H9 (cell line): ENCODE measurements around the gene GPR141. TPM values are rescaled to one million over a fixed set of nuclear protein-coding genes. Genes with fewer than 3 reads are reported as not detected.

ENCODE experiments used
- DNase-seq: peaks from one replicate; pipeline ENCODE4 v3.0.0-alpha.2; 2017
- H2AFZ ChIP-seq: one replicate; pipeline ENCODE4 v1.6.1; 2013; ENCODE audit warnings: mild to moderate bottlenecking, low read length, control low read depth, moderate library complexity
- H2AK5ac ChIP-seq: 2 replicates; pipeline ENCODE4 v1.6.1; 2013; ENCODE audit warnings: low read length, control low read depth, mixed read lengths; ENCODE audit not compliant: insufficient read length
- H2BK120ac ChIP-seq: one replicate; pipeline ENCODE4 v1.6.1; 2013; ENCODE audit warnings: low read depth, mild to moderate bottlenecking, low read length, control low read depth, inconsistent platforms; ENCODE audit not compliant: poor library complexity, severe bottlenecking
- H2BK12ac ChIP-seq: 2 replicates; pipeline ENCODE4 v1.6.1; 2013; ENCODE audit warnings: low read length, control low read depth, mixed read lengths, low read depth; ENCODE audit not compliant: insufficient read length
- H2BK15ac ChIP-seq: 2 replicates; pipeline ENCODE4 v1.6.1; 2013; ENCODE audit warnings: low read depth, low read length, control low read depth
- H2BK20ac ChIP-seq: one replicate; pipeline ENCODE4 v1.6.1; 2013; ENCODE audit warnings: low read depth, mild to moderate bottlenecking, low read length, control low read depth, inconsistent platforms; ENCODE audit not compliant: poor library complexity, severe bottlenecking
- H2BK5ac ChIP-seq: 2 replicates; pipeline ENCODE4 v1.6.1; 2013; ENCODE audit warnings: low read length, control low read depth, mixed read lengths; ENCODE audit not compliant: insufficient read length
- H3K14ac ChIP-seq: 2 replicates; pipeline ENCODE4 v1.6.1; 2013; ENCODE audit warnings: low read length, control low read depth; ENCODE audit not compliant: insufficient read depth
- H3K18ac ChIP-seq: 2 replicates; pipeline ENCODE4 v1.6.1; 2013; ENCODE audit warnings: low read depth, mild to moderate bottlenecking, mixed read lengths, low read length, control low read depth; ENCODE audit not compliant: insufficient read length
- H3K23ac ChIP-seq: 2 replicates; pipeline ENCODE4 v1.6.1; 2013; ENCODE audit warnings: low read length, control low read depth, mixed read lengths, low read depth; ENCODE audit not compliant: insufficient read length
- H3K23me2 ChIP-seq: 2 replicates; pipeline ENCODE4 v1.6.1; 2013; ENCODE audit warnings: low read depth, mild to moderate bottlenecking, mixed read lengths, low read length, control low read depth; ENCODE audit not compliant: insufficient read length, poor library complexity, severe bottlenecking
- H3K27ac ChIP-seq: 2 replicates; pipeline ENCODE4 v1.5.1; 2013; ENCODE audit warnings: low read length, control low read depth, mixed read lengths, low read depth; ENCODE audit not compliant: insufficient read length
- H3K27me3 ChIP-seq: 2 replicates; pipeline ENCODE4 v1.6.1; 2013; ENCODE audit warnings: low read length, control low read depth, inconsistent platforms; ENCODE audit not compliant: insufficient read depth
- H3K4ac ChIP-seq: 2 replicates; pipeline ENCODE4 v1.6.1; 2013; ENCODE audit warnings: low read depth, mild to moderate bottlenecking, control low read depth, inconsistent platforms, low read length, moderate library complexity
- H3K4me1 ChIP-seq: 2 replicates; pipeline ENCODE4 v1.6.1; 2013; ENCODE audit warnings: low read length, control low read depth, inconsistent platforms; ENCODE audit not compliant: insufficient read depth
- H3K4me2 ChIP-seq: 2 replicates; pipeline ENCODE4 v1.6.1; 2013; ENCODE audit warnings: low read length, control low read depth, mixed read lengths; ENCODE audit not compliant: insufficient read length, insufficient read depth
- H3K56ac ChIP-seq: 2 replicates; pipeline ENCODE4 v1.6.1; 2013; ENCODE audit warnings: low read depth, mild to moderate bottlenecking, mixed read lengths, low read length, control low read depth; ENCODE audit not compliant: insufficient read length
- H3K79me1 ChIP-seq: 2 replicates; pipeline ENCODE4 v1.6.1; 2013; ENCODE audit warnings: low read depth, mild to moderate bottlenecking, moderate library complexity, low read length, control low read depth, inconsistent platforms; ENCODE audit not compliant: insufficient read depth, poor library complexity, severe bottlenecking
- H3K79me2 ChIP-seq: 2 replicates; pipeline ENCODE4 v1.6.1; 2013; ENCODE audit warnings: low read length, control low read depth, inconsistent platforms; ENCODE audit not compliant: insufficient read depth
- H3K9ac ChIP-seq: 2 replicates; pipeline ENCODE4 v1.6.1; 2013; ENCODE audit warnings: low read length, control low read depth, mixed read lengths; ENCODE audit not compliant: insufficient read length; ENCODE audit errors: extremely low read depth
- H3K9me3 ChIP-seq: one replicate; pipeline ENCODE4 v1.6.1; 2013; ENCODE audit warnings: low read depth, low read length, inconsistent platforms; ENCODE audit not compliant: control insufficient read depth
- H3T11ph ChIP-seq: one replicate; pipeline ENCODE4 v1.6.1; 2013; ENCODE audit warnings: mild to moderate bottlenecking, low read length, control low read depth, inconsistent platforms
- H4K20me1 ChIP-seq: one replicate; pipeline ENCODE4 v1.6.1; 2013; ENCODE audit not compliant: control insufficient read depth, insufficient read length, insufficient read depth
- H4K5ac ChIP-seq: 2 replicates; pipeline ENCODE4 v1.6.1; 2013; ENCODE audit warnings: low read depth, mild to moderate bottlenecking, mixed read lengths, low read length, control low read depth; ENCODE audit not compliant: insufficient read length
- H4K8ac ChIP-seq: replicated peaks from 2 replicates; pipeline ENCODE4 v1.6.1; 2013; ENCODE audit warnings: low read length, control low read depth, mixed read lengths, low read depth; ENCODE audit not compliant: insufficient read length
- H4K91ac ChIP-seq: 2 replicates; pipeline ENCODE4 v1.6.1; 2013; ENCODE audit warnings: low read depth, mild to moderate bottlenecking, moderate library complexity, mixed read lengths, low read length, control low read depth; ENCODE audit not compliant: insufficient read length
- H3K27ac Mint-ChIP-seq, 3 experiments: 2 replicates in 2 of 3; 3 replicates in 1 of 3; pipeline ENCODE4 v1.8.0; 2020 to 2021; ENCODE audit warnings: mixed read lengths in 3 of 3, mild to moderate bottlenecking in 1 of 3, moderate library complexity in 1 of 3
- H3K27me3 Mint-ChIP-seq: 2 replicates; pipeline ENCODE4 v1.8.0; 2021; ENCODE audit warnings: low read depth, mild to moderate bottlenecking, moderate library complexity, mixed read lengths
- H3K36me3 Mint-ChIP-seq, 3 experiments: 2 replicates in 2 of 3; 3 replicates in 1 of 3; pipeline ENCODE4 v1.8.0; 2020 to 2021; ENCODE audit warnings: low read depth in 3 of 3, mixed read lengths in 3 of 3; ENCODE audit not compliant: insufficient read depth in 1 of 3
- H3K4me1 Mint-ChIP-seq, 2 experiments: 2 replicates each; pipeline ENCODE4 v1.8.0; 2020; ENCODE audit warnings: mixed read lengths in 2 of 2
- H3K4me3 Mint-ChIP-seq, 2 experiments: 2 replicates in 1 of 2; 3 replicates in 1 of 2; pipeline ENCODE4 v1.8.0; 2020 to 2021; ENCODE audit warnings: mild to moderate bottlenecking in 2 of 2, mixed read lengths in 2 of 2, moderate library complexity in 1 of 2
- H3K9me3 Mint-ChIP-seq, 2 experiments: 2 replicates in 1 of 2; 3 replicates in 1 of 2; pipeline ENCODE4 v1.8.0; 2020; ENCODE audit warnings: mild to moderate bottlenecking in 2 of 2, mixed read lengths in 2 of 2, moderate library complexity in 1 of 2
- CTCF ChIP-seq: fragments of 200-600 bp; sonication (generic); conservative IDR thresholded peaks from 3 replicates; pipeline ENCODE4 v1.8.0; 2021; ENCODE audit warnings: antibody characterized with exemption, mild to moderate bottlenecking
- WGBS: extraction: QIAGEN DNeasy Blood & Tissue Kit; methylation state at CpG from one replicate; pipeline ENCODE4 v1.1.7; 2013; ENCODE audit warnings: missing lambda C conversion rate, low lambda C conversion rate, mixed read lengths; ENCODE audit not compliant: insufficient read length; ENCODE audit errors: extremely low coverage; 5-methylcytosine and 5-hydroxymethylcytosine counted together
- total RNA-seq: library from RNA; stranded (reverse); gene quantifications from 2 replicates; pipeline ENCODE4 v1.2.1, GENCODE V29; 2021

The GPR141 gene
- total RNA-seq, 1 experiment from 2014 or later, result 0.50 TPM

- H4K91ac ChIP-seq, result no peak overlapping the region
- no peak overlapping the region for H3K23ac ChIP-seq
- no peaks in the 10 kb centered on the region for H3K9me3 ChIP-seq
- no peak overlapping the region for H2BK5ac ChIP-seq
- H2BK15ac ChIP-seq, result no peak overlapping the region
- no peak overlapping the region for H2AFZ ChIP-seq
- H4K5ac ChIP-seq, result no peak overlapping the region
- H3K4me2 ChIP-seq, result no peak overlapping the region
- Mint-ChIP-seq H3K36me3 (peaks cover 1 to 10% (median 2%) of the 10 kb centered on the region in 3 experiments; a peak in 6 of 7 replicates), H3K27ac (no peak overlapping the region), H3K4me1 (peaks cover 9 to 12% of the 10 kb centered on the region in 2 experiments), H3K4me3 (no peak overlapping the region), H3K27me3 (no peaks in the 10 kb centered on the region), H3K9me3 (peaks cover 6 to 11% of the 10 kb centered on the region in 2 experiments)
- TF ChIP-seq CTCF, result no peak
- no peaks in the 10 kb centered on the region for H3K23me2 ChIP-seq
- no peak overlapping the region for H3K9ac ChIP-seq
- no peak overlapping the region for H2BK12ac ChIP-seq
- H2BK120ac ChIP-seq, result no peak overlapping the region
- H2AK5ac ChIP-seq, result no peak overlapping the region
- no peak overlapping the region for H3K14ac ChIP-seq
- H4K20me1 ChIP-seq, result no peaks in the 10 kb centered on the region
- no peak overlapping the region for H3T11ph ChIP-seq
- H3K27ac ChIP-seq, result no peak overlapping the region
- H3K79me1 ChIP-seq, result no peaks in the 10 kb centered on the region
- no peak overlapping the region for H3K18ac ChIP-seq
- no CpG with 5 or more reads among the region's 6 CpGs for WGBS
- no peak overlapping the region for H3K56ac ChIP-seq
- H3K79me2 ChIP-seq, result no peaks in the 10 kb centered on the region
- H3K4ac ChIP-seq, result no peak overlapping the region
- peak; percentile 41 for DNase-seq
- no peak overlapping the region for H4K8ac ChIP-seq
- H3K4me1 ChIP-seq, result no peaks in the 10 kb centered on the region
- no peak overlapping the region for H2BK20ac ChIP-seq
- no peaks in the 10 kb centered on the region for H3K27me3 ChIP-seq
Measured at GRCh38 chr7:37642028-37642540, 41.5 kb upstream of the GPR141 start.
